ENCODE measurements around the gene PRSS48.
"Not testable (repeated sequence)": the region's sequence is repeated elsewhere in the genome, so short reads cannot be mapped to it uniquely, and the experiment has no call there.

Gene PRSS48

GRCh38 chr4:151321586-151321985 is 44.6 kb downstream of the PRSS48 start:
- no peaks in the 10 kb centered on the region for H3K27me3 ChIP-seq (ENCODE audit: control insufficient read depth in 1 of 2, insufficient read depth in 2 of 2, low read length in 2 of 2)
- H3K27ac ChIP-seq (ENCODE audit: low read depth, low read length) = no peak overlapping the region
- H3K9ac ChIP-seq (ENCODE audit: low read length) = no peak overlapping the region
- no peaks in the 10 kb centered on the region for H3K9me3 ChIP-seq (ENCODE audit: low read length)
- peaks cover 39% of the 10 kb centered on the region for H3K4me1 ChIP-seq (ENCODE audit: insufficient read depth, low read length)
- peak overlapping the region in 1 of 2 donors; percentile 4 for H3K4me3 ChIP-seq (ENCODE audit: low read depth in 1 of 2, low read length in 2 of 2)
- H3K36me3 ChIP-seq (ENCODE audit: insufficient read depth, low read length) = no peaks in the 10 kb centered on the region

- H3K4me1 ChIP-seq (ENCODE audit: insufficient read depth, low read length) = peaks cover 33% of the 10 kb centered on the region
- H3K27ac ChIP-seq (ENCODE audit: low read depth, low read length) = peak overlapping the region; percentile 91
- H3K9ac ChIP-seq (ENCODE audit: low read length); H3K9me3 ChIP-seq (ENCODE audit: low read length); H3K27me3 ChIP-seq (ENCODE audit: control insufficient read depth in 1 of 2, insufficient read depth in 2 of 2, low read length in 2 of 2); H3K36me3 ChIP-seq (ENCODE audit: insufficient read depth, low read length): not testable (repeated sequence)
- peak overlapping the region in 1 of 2 donors; percentile 4 for H3K4me3 ChIP-seq (ENCODE audit: low read depth in 1 of 2, low read length in 2 of 2)
Measured at GRCh38 chr4:151322161-151322560, 45.2 kb downstream of the PRSS48 start.

GRCh38 chr4:151322570-151322969 is 45.6 kb downstream of the PRSS48 start:
- no peak overlapping the region for H3K4me3 ChIP-seq (ENCODE audit: low read depth in 1 of 2, low read length in 2 of 2)
- H3K9ac ChIP-seq (ENCODE audit: low read length) = no peak overlapping the region
- H3K4me1 ChIP-seq (ENCODE audit: insufficient read depth, low read length) = peaks cover 30% of the 10 kb centered on the region
- no peaks in the 10 kb centered on the region for H3K36me3 ChIP-seq (ENCODE audit: insufficient read depth, low read length)
- H3K27ac ChIP-seq (ENCODE audit: low read depth, low read length) = peak overlapping the region; percentile 91
- no peaks in the 10 kb centered on the region for H3K9me3 ChIP-seq (ENCODE audit: low read length)
- H3K27me3 ChIP-seq (ENCODE audit: control insufficient read depth in 1 of 2, insufficient read depth in 2 of 2, low read length in 2 of 2) = no peaks in the 10 kb centered on the region

GRCh38 chr4:151323667-151324066 is 46.7 kb downstream of the PRSS48 start:
- Histone ChIP-seq H3K9ac (ENCODE audit: low read length) (peak overlapping the region; percentile 5), H3K27me3 (ENCODE audit: control insufficient read depth in 1 of 2, insufficient read depth in 2 of 2, low read length in 2 of 2) (no peaks in the 10 kb centered on the region), H3K27ac (ENCODE audit: low read depth, low read length) (peak overlapping the region; percentile 91), H3K9me3 (ENCODE audit: low read length) (no peaks in the 10 kb centered on the region), H3K36me3 (ENCODE audit: insufficient read depth, low read length) (no peaks in the 10 kb centered on the region), H3K4me1 (ENCODE audit: insufficient read depth, low read length) (peaks cover 30% of the 10 kb centered on the region), H3K4me3 (ENCODE audit: low read depth in 1 of 2, low read length in 2 of 2) (peak overlapping the region in 1 of 2 donors; percentile 73)

GRCh38 chr4:151324124-151324751 is 47.3 kb downstream of the PRSS48 start:
- no peaks in the 10 kb centered on the region for H3K36me3 ChIP-seq (ENCODE audit: insufficient read depth, low read length)
- H3K4me1 ChIP-seq (ENCODE audit: insufficient read depth, low read length) = peaks cover 30% of the 10 kb centered on the region
- H3K9me3 ChIP-seq (ENCODE audit: low read length) = no peaks in the 10 kb centered on the region
- H3K9ac ChIP-seq (ENCODE audit: low read length) = peak overlapping the region; percentile 49
- peak overlapping the region; percentile 91 for H3K27ac ChIP-seq (ENCODE audit: low read depth, low read length)
- H3K27me3 ChIP-seq (ENCODE audit: control insufficient read depth in 1 of 2, insufficient read depth in 2 of 2, low read length in 2 of 2) = no peaks in the 10 kb centered on the region
- H3K4me3 ChIP-seq (ENCODE audit: low read depth in 1 of 2, low read length in 2 of 2) = peak overlapping the region; percentile 73 to 93

GRCh38 chr4:151324752-151325110 is 47.8 kb downstream of the PRSS48 start:
- Histone ChIP-seq H3K36me3 (ENCODE audit: insufficient read depth, low read length) (no peaks in the 10 kb centered on the region), H3K4me3 (ENCODE audit: low read depth in 1 of 2, low read length in 2 of 2) (peak overlapping the region; percentile 73 to 93), H3K9ac (ENCODE audit: low read length) (peak overlapping the region; percentile 49), H3K9me3 (ENCODE audit: low read length) (no peaks in the 10 kb centered on the region), H3K4me1 (ENCODE audit: insufficient read depth, low read length) (peaks cover 30% of the 10 kb centered on the region), H3K27me3 (ENCODE audit: control insufficient read depth in 1 of 2, insufficient read depth in 2 of 2, low read length in 2 of 2) (no peaks in the 10 kb centered on the region), H3K27ac (ENCODE audit: low read depth, low read length) (peak overlapping the region; percentile 91)

- peak within 1 kb of the TSS; percentile 91 for H3K27ac ChIP-seq (ENCODE audit: low read depth, low read length)
- no peaks in the 10 kb centered on the region for H3K27me3 ChIP-seq (ENCODE audit: control insufficient read depth in 1 of 2, insufficient read depth in 2 of 2, low read length in 2 of 2)
- peak within 1 kb of the TSS; percentile 49 for H3K9ac ChIP-seq (ENCODE audit: low read length)
- H3K9me3 ChIP-seq (ENCODE audit: low read length) = no peaks in the 10 kb centered on the region
- no peaks in the 10 kb centered on the region for H3K36me3 ChIP-seq (ENCODE audit: insufficient read depth, low read length)
- peak within 1 kb of the TSS; percentile 73 to 93 for H3K4me3 ChIP-seq (ENCODE audit: low read depth in 1 of 2, low read length in 2 of 2)
- peaks cover 25% of the 10 kb centered on the region for H3K4me1 ChIP-seq (ENCODE audit: insufficient read depth, low read length)
Measured at GRCh38 chr4:151325111-151325948, 48.4 kb downstream of the PRSS48 start, which contains the start of gene SH3D19. SH3D19 (minus strand) TSS chr4:151325605; CDS start chr4:151325352, 253 bp downstream.

- H3K27ac ChIP-seq (ENCODE audit: low read depth, low read length) = peak overlapping the region; percentile 91
- H3K9ac ChIP-seq (ENCODE audit: low read length) = peak overlapping the region; percentile 49
Measured at GRCh38 chr4:151325949-151326246, 48.9 kb downstream of the PRSS48 start.

GRCh38 chr4:151329217-151330007 is 52.5 kb downstream of the PRSS48 start:
- no peak overlapping the region for H3K4me3 ChIP-seq (ENCODE audit: low read depth in 1 of 2, low read length in 2 of 2)
- H3K9me3 ChIP-seq (ENCODE audit: low read length) = no peaks in the 10 kb centered on the region
- H3K27ac ChIP-seq (ENCODE audit: low read depth, low read length) = no peak overlapping the region
- H3K4me1 ChIP-seq (ENCODE audit: insufficient read depth, low read length) = no peaks in the 10 kb centered on the region
- no peaks in the 10 kb centered on the region for H3K36me3 ChIP-seq (ENCODE audit: insufficient read depth, low read length)
- no peaks in the 10 kb centered on the region for H3K27me3 ChIP-seq (ENCODE audit: control insufficient read depth in 1 of 2, insufficient read depth in 2 of 2, low read length in 2 of 2)
- no peak overlapping the region for H3K9ac ChIP-seq (ENCODE audit: low read length)

More at GRCh38 chr4:151325949-151326246, 48.9 kb downstream of the PRSS48 start:
- Histone ChIP-seq H3K9me3 (ENCODE audit: low read length) (no peaks in the 10 kb centered on the region), H3K4me1 (ENCODE audit: insufficient read depth, low read length) (peaks cover 22% of the 10 kb centered on the region), H3K36me3 (ENCODE audit: insufficient read depth, low read length) (no peaks in the 10 kb centered on the region), H3K4me3 (ENCODE audit: low read depth in 1 of 2, low read length in 2 of 2) (peak overlapping the region; percentile 73 to 93), H3K27me3 (ENCODE audit: control insufficient read depth in 1 of 2, insufficient read depth in 2 of 2, low read length in 2 of 2) (no peaks in the 10 kb centered on the region)

GRCh38 chr4:151331276-151332042 is 54.5 kb downstream of the PRSS48 start:
- Histone ChIP-seq H3K9me3 (ENCODE audit: low read length) (no peaks in the 10 kb centered on the region), H3K9ac (ENCODE audit: low read length) (no peak overlapping the region), H3K27me3 (ENCODE audit: control insufficient read depth in 1 of 2, insufficient read depth in 2 of 2, low read length in 2 of 2) (no peaks in the 10 kb centered on the region), H3K4me3 (ENCODE audit: low read depth in 1 of 2, low read length in 2 of 2) (no peak overlapping the region), H3K4me1 (ENCODE audit: insufficient read depth, low read length) (no peaks in the 10 kb centered on the region), H3K27ac (ENCODE audit: low read depth, low read length) (no peak overlapping the region), H3K36me3 (ENCODE audit: insufficient read depth, low read length) (no peaks in the 10 kb centered on the region)

GRCh38 chr4:151339467-151339866 is 62.5 kb downstream of the PRSS48 start:
- Histone ChIP-seq H3K4me3 (ENCODE audit: low read depth in 1 of 2, low read length in 2 of 2) (no peak overlapping the region), H3K27ac (ENCODE audit: low read depth, low read length) (no peak overlapping the region), H3K9ac (ENCODE audit: low read length) (no peak overlapping the region), H3K27me3 (ENCODE audit: control insufficient read depth in 1 of 2, insufficient read depth in 2 of 2, low read length in 2 of 2) (no peaks in the 10 kb centered on the region), H3K4me1 (ENCODE audit: insufficient read depth, low read length) (no peaks in the 10 kb centered on the region), H3K9me3 (ENCODE audit: low read length) (no peaks in the 10 kb centered on the region), H3K36me3 (ENCODE audit: insufficient read depth, low read length) (no peaks in the 10 kb centered on the region)

Measured in muscle layer of colon (tissue), 2 donors.